Measurements from ENCODE around the gene SOX5.

- no peak for TF ChIP-seq POLR2A (IDR thresholded peaks at IDR 0.05)
- TF ChIP-seq CTCF (IDR thresholded peaks at IDR 0.05) = no peak
Measured at GRCh38 chr12:23617749-23618148, 331.7 kb downstream of the SOX5 start.
